HEK293T (cell line): Measurements from ENCODE around the gene CDK14.

Experiments
- CTCF ChIA-PET: fragments of 350-600 bp; formaldehyde crosslinking; extraction: SDS; loops from one replicate; lab custom pipeline; 2021; ENCODE audit warnings: antibody characterized with exemption, inconsistent platforms; lab: Yijun Ruan, JAX
- POLR2A ChIA-PET: fragments of 350-600 bp; formaldehyde crosslinking; extraction: SDS; loops from one replicate; lab custom pipeline; 2020; ENCODE audit warnings: antibody characterized with exemption, inconsistent platforms; lab: Yijun Ruan, JAX
- DNase-seq: peaks from one replicate; pipeline ENCODE4 v3.0.0; 2012; ENCODE audit warnings: mixed read lengths; ENCODE audit errors: extremely low spot score
- ARNT ChIP-seq: fragments of 450-650 bp; IDR thresholded peaks from 2 replicates; pipeline ENCODE4 v1.6.1; 2017; ENCODE audit warnings: mild to moderate bottlenecking
- BHLHE40 ChIP-seq: fragments of 450-650 bp; IDR thresholded peaks from 2 replicates; pipeline ENCODE4 v1.6.1; 2016; ENCODE audit warnings: mild to moderate bottlenecking, moderate library complexity, borderline replicate concordance
- CTBP1 ChIP-seq: fragments of 450-650 bp; IDR thresholded peaks from 2 replicates; pipeline ENCODE4 v1.6.1; 2016; ENCODE audit warnings: borderline replicate concordance
- ELF4 ChIP-seq: fragments of 450-650 bp; IDR thresholded peaks from 2 replicates; pipeline ENCODE4 v1.6.1; 2017; ENCODE audit warnings: antibody characterized with exemption
- FOXA1 ChIP-seq: fragments of 450-650 bp; IDR thresholded peaks from 2 replicates; pipeline ENCODE4 v1.6.1; 2016; ENCODE audit warnings: mild to moderate bottlenecking
- FOXK2 ChIP-seq: fragments of 450-650 bp; IDR thresholded peaks from 2 replicates; pipeline ENCODE4 v1.6.1; 2016; ENCODE audit warnings: mild to moderate bottlenecking
- FOXM1 ChIP-seq: fragments of 450-650 bp; IDR thresholded peaks from 2 replicates; pipeline ENCODE4 v1.6.1; 2017; ENCODE audit warnings: mild to moderate bottlenecking, borderline replicate concordance
- HDGF ChIP-seq: fragments of 450-650 bp; IDR thresholded peaks from 2 replicates; pipeline ENCODE4 v1.6.1; 2017; ENCODE audit warnings: antibody characterized with exemption, borderline replicate concordance
- L3MBTL2 ChIP-seq: fragments of 450-650 bp; conservative IDR thresholded peaks from 2 replicates; pipeline ENCODE4 v1.6.1; 2016; ENCODE audit warnings: mild to moderate bottlenecking
- LEF1 ChIP-seq: fragments of 450-650 bp; IDR thresholded peaks from 2 replicates; pipeline ENCODE4 v1.6.1; 2017; ENCODE audit warnings: mild to moderate bottlenecking, borderline replicate concordance
- NFRKB ChIP-seq: fragments of 450-650 bp; IDR thresholded peaks from 2 replicates; pipeline ENCODE4 v1.6.1; 2016; ENCODE audit warnings: mild to moderate bottlenecking, moderate library complexity
- SP1 ChIP-seq: fragments of 450-650 bp; IDR thresholded peaks from 2 replicates; pipeline ENCODE4 v1.6.1; 2017
- SUZ12 ChIP-seq: fragments of 450-650 bp; IDR thresholded peaks from 2 replicates; pipeline ENCODE4 v1.6.1; 2016; ENCODE audit warnings: mild to moderate bottlenecking
- TARDBP ChIP-seq: fragments of 450-650 bp; IDR thresholded peaks from 2 replicates; pipeline ENCODE4 v1.6.1; 2016
- ZNF384 ChIP-seq: fragments of 450-650 bp; IDR thresholded peaks from 2 replicates; pipeline ENCODE4 v1.6.1; 2016
- TF ChIP-seq, protein P1 (sequence below): fragments of 450-650 bp; IDR thresholded peaks from 2 replicates; pipeline ENCODE4 v1.6.1; 2016

Gene CDK14

DNA sequence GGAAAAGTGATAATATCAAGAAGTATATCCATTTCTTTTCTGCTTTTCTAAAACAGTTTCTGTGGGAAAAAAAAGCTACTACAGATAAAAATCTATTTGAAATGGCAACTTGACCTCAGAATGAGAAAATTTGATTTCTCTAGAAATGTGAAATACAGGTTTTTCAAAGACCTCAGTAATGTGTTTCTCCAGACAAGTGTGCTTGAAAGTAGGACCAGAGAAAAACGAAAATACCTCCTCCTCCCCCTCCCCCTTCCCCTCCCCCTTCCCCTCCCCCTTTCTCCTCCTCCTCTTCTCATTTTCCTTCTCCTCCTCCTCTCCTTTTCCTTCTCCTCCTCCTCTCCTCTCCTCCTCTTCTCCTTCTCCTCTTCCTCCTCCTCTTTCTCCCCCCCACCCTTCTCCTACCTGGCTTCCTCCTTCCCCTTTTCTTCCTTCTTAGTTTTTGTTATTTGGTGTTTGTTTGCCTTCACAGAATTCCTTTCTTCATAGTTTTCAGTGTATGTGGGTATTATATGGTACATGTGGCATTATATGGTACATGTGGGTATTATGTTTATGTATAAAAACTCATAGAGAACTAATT, 179.4 kb downstream of the CDK14 start:
- DNase-seq: no peak
- TF ChIP-seq CTBP1: no peak
- no peak for TF ChIP-seq ZNF384
- no peak for TF ChIP-seq LEF1
- no peak for TF ChIP-seq NFRKB
- no peak for TF ChIP-seq FOXA1
- TF ChIP-seq SP1: no peak
- TF ChIP-seq ARNT: no peak
- no peak for TF ChIP-seq HDGF
- TF ChIP-seq ELF4: no peak
- TF ChIP-seq FOXK2: no peak
- TF ChIP-seq SUZ12: no peak
- TF ChIP-seq, protein P1, sequence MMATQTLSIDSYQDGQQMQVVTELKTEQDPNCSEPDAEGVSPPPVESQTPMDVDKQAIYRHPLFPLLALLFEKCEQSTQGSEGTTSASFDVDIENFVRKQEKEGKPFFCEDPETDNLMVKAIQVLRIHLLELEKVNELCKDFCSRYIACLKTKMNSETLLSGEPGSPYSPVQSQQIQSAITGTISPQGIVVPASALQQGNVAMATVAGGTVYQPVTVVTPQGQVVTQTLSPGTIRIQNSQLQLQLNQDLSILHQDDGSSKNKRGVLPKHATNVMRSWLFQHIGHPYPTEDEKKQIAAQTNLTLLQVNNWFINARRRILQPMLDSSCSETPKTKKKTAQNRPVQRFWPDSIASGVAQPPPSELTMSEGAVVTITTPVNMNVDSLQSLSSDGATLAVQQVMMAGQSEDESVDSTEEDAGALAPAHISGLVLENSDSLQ: no peak
- TF ChIP-seq FOXM1: no peak
- TF ChIP-seq BHLHE40: no peak
- TF ChIP-seq L3MBTL2: no peak
- TF ChIP-seq TARDBP: no peak
- CTCF ChIA-PET: no interaction called here
- POLR2A ChIA-PET: no interaction called here

DNA sequence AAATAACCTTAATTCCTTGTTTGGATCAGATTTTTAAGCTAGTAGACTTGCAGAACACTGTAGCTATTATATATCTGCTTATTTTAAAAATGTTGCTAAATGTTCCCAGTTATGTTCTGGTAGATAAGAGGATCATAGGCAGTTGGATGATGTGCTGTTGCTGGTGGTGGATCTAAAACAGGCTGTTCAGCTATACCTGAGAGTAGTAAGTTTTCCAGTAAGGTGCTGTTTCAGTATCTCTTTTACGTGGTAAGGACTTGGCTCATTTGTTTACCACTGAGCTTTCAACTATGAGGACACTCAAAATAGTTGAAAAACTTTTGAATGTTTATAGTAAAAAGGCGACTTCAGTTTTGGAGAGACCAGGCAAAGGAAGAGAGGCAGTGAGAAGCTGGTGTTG, 180.9 kb downstream of the CDK14 start:
- no peak for DNase-seq
- POLR2A ChIA-PET: no interaction called here
- CTCF ChIA-PET: interaction anchor here (0.6 kb wide), 1 partner anchor 11 kb away, joined by 3 read pairs; no protein-coding TSS in a partner anchor
- TF ChIP-seq ELF4 (no peak), FOXA1 (no peak), SP1 (no peak), LEF1 (no peak), BHLHE40 (no peak)
- TF ChIP-seq, protein P1: no peak

DNA sequence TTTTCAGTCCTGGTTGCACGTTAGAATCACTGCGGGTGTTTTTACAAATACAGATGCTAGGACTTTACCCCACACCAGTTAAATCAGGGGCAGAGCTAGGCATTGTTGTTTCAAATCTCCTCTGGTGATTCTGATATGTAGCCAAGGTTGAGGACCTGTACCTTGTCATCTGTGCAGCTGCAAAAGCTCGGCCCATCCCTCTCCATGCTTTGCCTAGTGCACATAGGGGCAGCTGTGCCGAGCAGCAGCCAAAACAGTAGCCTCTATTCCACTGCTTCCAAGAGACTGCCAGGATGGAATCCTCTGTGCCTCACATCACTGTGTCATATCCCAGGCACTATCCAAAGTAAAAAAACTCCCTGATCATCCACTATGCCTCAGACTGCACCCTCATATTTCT, 181.3 kb downstream of the CDK14 start:
- ChIA-PET POLR2A (no interaction called here), CTCF (no interaction called here)
- no peak for TF ChIP-seq NFRKB
- no peak for TF ChIP-seq TARDBP
- TF ChIP-seq FOXM1: no peak
- no peak for TF ChIP-seq BHLHE40
- TF ChIP-seq ARNT: no peak
- no peak for TF ChIP-seq SP1
- DNase-seq: no peak

DNA sequence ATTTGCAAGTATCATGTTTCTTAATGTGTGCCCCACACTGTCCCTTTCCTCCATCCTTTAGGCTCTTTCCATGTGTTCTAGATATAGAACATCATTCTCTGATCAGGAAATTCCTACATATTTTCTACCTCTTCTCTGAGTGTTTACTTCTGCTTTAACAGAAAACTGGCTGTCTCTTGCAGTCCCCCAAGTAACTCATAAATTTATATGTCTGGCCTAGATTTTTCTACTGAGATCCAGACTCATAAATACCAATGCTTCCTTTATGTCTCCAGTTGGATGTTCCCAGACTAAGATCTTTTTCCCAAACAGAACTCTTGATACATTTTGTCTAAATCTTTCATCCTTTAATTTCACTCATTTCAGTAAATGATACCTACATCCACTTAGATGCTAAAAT, 181.8 kb downstream of the CDK14 start:
- no peak for DNase-seq
- TF ChIP-seq, protein P1: no peak
- no peak for TF ChIP-seq SP1
- no peak for TF ChIP-seq LEF1
- no peak for TF ChIP-seq FOXK2
- no peak for TF ChIP-seq ARNT
- TF ChIP-seq HDGF: no peak
- no peak for TF ChIP-seq SUZ12
- TF ChIP-seq FOXA1: no peak
- TF ChIP-seq TARDBP: no peak
- no peak for TF ChIP-seq ELF4
- TF ChIP-seq L3MBTL2: no peak
- TF ChIP-seq ZNF384: no peak
- no peak for TF ChIP-seq NFRKB
- ChIA-PET CTCF (no interaction called here), POLR2A (no interaction called here)

DNA sequence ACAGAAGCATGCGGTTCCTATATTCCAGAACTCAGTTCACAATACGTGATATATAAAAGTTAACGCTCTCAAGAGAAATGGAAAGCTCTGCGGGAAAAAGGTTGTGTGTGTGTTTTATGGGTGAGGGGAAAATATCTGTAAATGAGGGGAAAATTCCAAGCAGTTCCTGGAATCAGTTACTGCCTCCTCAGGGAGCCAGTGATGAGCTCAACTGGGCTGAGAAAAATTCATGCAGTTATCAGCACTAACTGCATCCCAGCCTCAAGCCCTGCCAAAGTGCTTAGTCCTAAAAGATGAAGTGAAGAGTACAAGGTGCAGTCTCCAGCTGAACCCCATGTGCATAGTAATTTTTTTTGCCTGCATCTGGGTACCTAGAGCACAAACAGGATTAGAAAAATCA, 191.9 kb downstream of the CDK14 start:
- TF ChIP-seq CTBP1 (no peak), SUZ12 (no peak)
- TF ChIP-seq, protein P1: no peak
- DNase-seq: no peak
- ChIA-PET POLR2A (no interaction called here), CTCF (no interaction called here)

DNA sequence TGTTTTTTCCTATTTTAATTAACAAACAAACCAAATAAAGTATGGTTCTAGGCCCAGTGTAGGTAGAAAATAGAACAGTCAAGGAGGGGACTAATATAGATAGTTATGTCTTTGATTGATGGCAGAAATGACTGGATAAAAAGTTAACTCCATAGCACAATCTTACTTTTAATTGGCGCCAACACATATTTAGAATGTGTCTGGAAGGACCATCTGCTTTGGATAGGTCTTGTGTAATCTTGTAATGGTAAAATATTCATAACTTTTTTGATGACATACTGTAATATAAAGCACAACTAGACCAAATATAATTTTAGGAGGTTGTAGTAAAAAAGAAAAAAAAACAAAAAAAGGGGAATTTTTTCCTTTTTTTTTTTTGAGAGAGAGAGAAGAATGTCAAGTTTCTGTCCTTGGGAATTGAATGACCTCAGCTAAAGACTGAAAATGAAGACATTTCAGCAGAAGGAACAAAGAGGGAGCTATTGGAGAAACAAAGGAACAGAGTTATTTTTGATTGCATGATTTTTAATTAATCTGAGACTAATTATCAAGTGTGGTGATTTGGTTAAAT, 193.7 kb downstream of the CDK14 start:
- POLR2A ChIA-PET: no interaction called here
- CTCF ChIA-PET: interaction anchor here (0.7 kb wide), 1 partner anchor 68 kb away, joined by 3 read pairs; no protein-coding TSS in a partner anchor
- TF ChIP-seq CTBP1 (no peak), NFRKB (no peak), FOXM1 (no peak), BHLHE40 (no peak)
- no peak for DNase-seq
